Measurements from ENCODE around the gene MACROD1. TPM values are rescaled to one million over a fixed set of nuclear protein-coding genes. Genes with fewer than 3 reads are reported as not detected.

The MACROD1 gene
- total RNA-seq, 2 donors from 2014 or later: 50.7 to 59.0 TPM

DNA sequence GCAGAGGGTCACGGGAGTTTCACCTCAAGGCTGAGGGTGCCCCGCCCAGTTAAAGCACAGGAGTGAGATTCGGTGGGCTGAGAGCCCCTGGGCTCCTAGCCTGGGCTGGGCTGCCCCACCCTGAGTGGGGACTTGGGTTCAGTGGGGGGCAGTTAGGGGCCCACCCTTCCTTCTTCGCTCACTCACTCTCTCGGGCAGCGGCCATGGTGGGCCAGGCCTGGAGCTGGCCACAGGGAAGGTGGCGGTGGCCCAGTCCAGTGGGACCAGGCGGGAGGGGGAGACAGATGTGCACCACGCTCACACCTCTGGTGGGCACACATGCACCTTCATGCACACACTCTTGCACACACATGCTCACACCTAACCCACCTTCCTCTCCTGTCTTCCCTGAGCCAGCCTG is 124.1 kb downstream of the MACROD1 start:
- H3K4me1 ChIP-seq: peaks cover 0 to 4% of the 10 kb centered on the region in 2 donors
- no peak for DNase-seq (ENCODE audit: low spot score)
- TF ChIP-seq, protein P1, sequence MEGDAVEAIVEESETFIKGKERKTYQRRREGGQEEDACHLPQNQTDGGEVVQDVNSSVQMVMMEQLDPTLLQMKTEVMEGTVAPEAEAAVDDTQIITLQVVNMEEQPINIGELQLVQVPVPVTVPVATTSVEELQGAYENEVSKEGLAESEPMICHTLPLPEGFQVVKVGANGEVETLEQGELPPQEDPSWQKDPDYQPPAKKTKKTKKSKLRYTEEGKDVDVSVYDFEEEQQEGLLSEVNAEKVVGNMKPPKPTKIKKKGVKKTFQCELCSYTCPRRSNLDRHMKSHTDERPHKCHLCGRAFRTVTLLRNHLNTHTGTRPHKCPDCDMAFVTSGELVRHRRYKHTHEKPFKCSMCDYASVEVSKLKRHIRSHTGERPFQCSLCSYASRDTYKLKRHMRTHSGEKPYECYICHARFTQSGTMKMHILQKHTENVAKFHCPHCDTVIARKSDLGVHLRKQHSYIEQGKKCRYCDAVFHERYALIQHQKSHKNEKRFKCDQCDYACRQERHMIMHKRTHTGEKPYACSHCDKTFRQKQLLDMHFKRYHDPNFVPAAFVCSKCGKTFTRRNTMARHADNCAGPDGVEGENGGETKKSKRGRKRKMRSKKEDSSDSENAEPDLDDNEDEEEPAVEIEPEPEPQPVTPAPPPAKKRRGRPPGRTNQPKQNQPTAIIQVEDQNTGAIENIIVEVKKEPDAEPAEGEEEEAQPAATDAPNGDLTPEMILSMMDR (IDR thresholded peaks at IDR 0.05): no peak
- H3K4me3 ChIP-seq: no peak overlapping the region
- H3K36me3 ChIP-seq: no peaks in the 10 kb centered on the region
- no peaks in the 10 kb centered on the region for H3K9me3 ChIP-seq
- H3K27me3 ChIP-seq: no peaks in the 10 kb centered on the region
- no peak overlapping the region for H3K27ac ChIP-seq

DNA sequence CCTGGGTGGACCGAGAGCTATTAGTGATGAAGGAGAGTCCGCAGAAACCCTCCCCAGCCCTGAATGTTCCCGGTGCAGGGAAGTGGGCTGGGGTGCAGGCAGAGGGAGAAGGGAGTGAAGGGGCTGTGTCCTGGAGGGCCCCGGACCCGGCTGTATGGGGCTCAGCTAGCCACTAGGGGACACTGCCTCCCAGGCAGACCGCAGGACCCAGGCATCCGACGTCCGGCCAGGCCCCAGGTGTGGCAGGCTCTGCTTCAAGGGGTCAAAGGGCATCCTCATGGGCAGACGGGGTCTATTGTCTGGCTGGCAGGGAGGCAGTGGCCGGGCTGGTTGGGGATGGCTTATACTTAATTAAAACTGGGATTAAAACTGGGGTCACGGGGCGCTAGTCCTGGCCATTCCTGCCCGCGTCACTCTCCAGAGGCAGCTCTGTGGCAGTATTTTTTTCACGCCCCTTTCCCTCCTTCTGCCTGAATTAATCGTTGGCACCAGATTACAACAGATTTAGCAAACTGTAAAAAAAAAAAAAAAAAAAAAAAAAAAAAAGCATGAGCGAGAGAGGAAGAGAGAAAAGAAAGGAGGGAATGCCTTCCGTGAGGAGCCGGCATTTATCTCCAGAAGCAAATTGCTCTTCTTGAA is 125.1 kb downstream of the MACROD1 start:
- no peaks in the 10 kb centered on the region for H3K9me3 ChIP-seq
- H3K36me3 ChIP-seq: no peaks in the 10 kb centered on the region
- DNase-seq (ENCODE audit: low spot score): no peak
- H3K27me3 ChIP-seq: no peaks in the 10 kb centered on the region
- TF ChIP-seq, protein P1 (IDR thresholded peaks at IDR 0.05): peak in 1 of 2 donors; percentile 63
- H3K4me1 ChIP-seq: peaks cover 0 to 14% of the 10 kb centered on the region in 2 donors
- H3K27ac ChIP-seq: no peak overlapping the region
- no peak overlapping the region for H3K4me3 ChIP-seq

DNA sequence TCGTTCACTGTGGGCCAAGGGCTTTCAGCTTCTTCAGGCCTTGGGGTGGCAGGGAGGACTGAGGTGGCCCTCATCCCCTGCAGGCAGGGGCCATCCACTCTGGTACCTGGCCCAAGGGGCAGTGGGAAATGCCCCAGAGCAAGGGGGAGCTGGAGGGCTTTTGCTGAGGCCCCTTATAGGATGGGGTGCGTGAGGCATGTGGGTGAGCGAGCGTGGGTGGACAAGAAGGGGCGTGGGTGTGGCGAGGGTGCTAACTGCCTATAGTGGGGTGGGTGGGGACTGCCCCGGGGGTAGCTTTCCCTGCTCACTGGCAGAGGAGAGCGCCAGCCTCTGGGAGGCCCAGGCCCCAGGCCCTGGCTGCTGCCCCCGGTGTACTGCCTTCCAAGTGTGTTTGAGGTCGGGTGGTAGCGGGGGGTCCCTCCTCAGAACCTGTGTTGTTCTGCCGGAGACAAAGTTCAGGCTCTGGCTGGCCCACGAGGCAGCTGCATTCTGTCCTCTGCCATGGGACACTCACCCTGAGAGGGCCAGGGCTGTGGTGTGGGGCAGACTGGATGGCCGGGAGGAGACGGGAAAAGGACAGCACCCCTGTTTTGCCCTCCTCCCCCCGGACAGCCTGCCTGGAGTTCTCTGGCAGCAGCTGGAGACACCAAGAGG is 126.8 kb downstream of the MACROD1 start:
- H3K4me1 ChIP-seq: peaks cover 0 to 20% of the 10 kb centered on the region in 2 donors
- TF ChIP-seq, protein P1 (IDR thresholded peaks at IDR 0.05): no peak
- DNase-seq (ENCODE audit: low spot score): no peak
- H3K9me3 ChIP-seq: no peaks in the 10 kb centered on the region
- no peak overlapping the region for H3K27ac ChIP-seq
- no peaks in the 10 kb centered on the region for H3K27me3 ChIP-seq
- H3K4me3 ChIP-seq: no peak overlapping the region
- no peaks in the 10 kb centered on the region for H3K36me3 ChIP-seq

DNA sequence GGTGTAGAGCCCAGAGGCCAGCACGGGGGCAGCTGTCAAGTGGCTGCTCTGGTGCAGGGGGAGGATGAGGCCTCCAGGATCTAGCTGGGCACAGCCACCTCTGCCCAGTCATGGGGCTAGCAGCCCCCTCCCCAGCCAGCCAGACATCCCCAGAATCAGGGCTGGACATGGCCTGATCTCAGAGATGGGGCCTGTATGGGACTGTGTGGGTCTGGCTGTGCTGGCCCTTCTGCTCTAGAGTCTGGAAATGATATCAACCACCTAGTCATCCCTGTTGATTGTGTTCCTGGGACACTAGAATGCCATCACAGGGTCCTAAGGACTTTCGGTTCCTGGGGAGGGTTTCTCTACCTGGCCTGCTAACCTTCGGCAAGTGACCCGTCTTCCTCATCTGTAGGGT is 127.4 kb downstream of the MACROD1 start:
- Histone ChIP-seq H3K4me1 (peaks cover 0 to 20% of the 10 kb centered on the region in 2 donors), H3K4me3 (no peak overlapping the region), H3K9me3 (no peaks in the 10 kb centered on the region), H3K27ac (no peak overlapping the region), H3K36me3 (no peaks in the 10 kb centered on the region), H3K27me3 (no peaks in the 10 kb centered on the region)
- TF ChIP-seq, protein P1 (IDR thresholded peaks at IDR 0.05): no peak
- DNase-seq (ENCODE audit: low spot score): no peak

DNA sequence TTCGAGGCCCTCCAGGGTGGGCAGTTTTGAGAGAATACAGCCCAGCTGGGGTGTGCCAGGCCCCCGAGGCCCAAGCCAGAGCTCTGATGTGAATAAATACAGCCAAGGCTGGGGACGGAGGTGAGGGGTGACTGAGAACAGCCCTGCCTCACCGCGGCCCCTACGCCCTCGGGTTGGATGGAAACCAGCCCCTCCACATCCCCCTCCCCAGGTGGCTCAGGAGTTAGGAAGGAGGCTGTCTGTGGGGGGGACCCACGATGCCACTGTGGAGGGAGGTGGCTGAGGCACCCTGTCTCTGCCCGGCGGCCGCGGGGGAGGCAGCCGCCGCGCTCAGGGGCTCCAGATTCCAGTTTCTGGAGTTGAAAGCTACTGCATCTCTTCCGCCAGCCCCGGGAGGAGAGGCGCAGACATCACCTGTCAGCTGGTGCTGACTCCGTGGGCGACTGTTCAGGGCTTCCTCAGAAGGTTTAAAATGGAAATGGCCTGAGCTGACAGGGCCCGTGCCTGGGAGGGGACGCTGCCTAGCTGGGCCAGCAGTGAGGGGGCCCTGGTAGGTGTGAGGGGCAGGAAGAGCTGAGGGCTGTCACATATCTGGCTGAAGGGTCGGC is 128.8 kb downstream of the MACROD1 start:
- no peaks in the 10 kb centered on the region for H3K27me3 ChIP-seq
- no peaks in the 10 kb centered on the region for H3K36me3 ChIP-seq
- H3K27ac ChIP-seq: peak overlapping the region; percentile 62 to 68
- H3K4me1 ChIP-seq: peaks cover 0 to 20% of the 10 kb centered on the region in 2 donors
- no peaks in the 10 kb centered on the region for H3K9me3 ChIP-seq
- peak overlapping the region in 1 of 2 donors; percentile 62 for H3K4me3 ChIP-seq
- TF ChIP-seq, protein P1 (IDR thresholded peaks at IDR 0.05): no peak
- DNase-seq (ENCODE audit: low spot score): no peak
